ENCODE measurements around the gene SPTLC2. TPM values are rescaled to one million over a fixed set of nuclear protein-coding genes. Genes with fewer than 3 reads are reported as not detected.

Gene SPTLC2
- total and polyA plus RNA-seq, 2 of the 13 experiments (the other 11 are each of a cell fraction or from before 2014, with no cell fraction given), result 17.4 to 17.5 TPM

GRCh38 chr14:77498984-77499527 is 117.4 kb downstream of the SPTLC2 start (continued):
- TF ChIP-seq, protein P1, sequence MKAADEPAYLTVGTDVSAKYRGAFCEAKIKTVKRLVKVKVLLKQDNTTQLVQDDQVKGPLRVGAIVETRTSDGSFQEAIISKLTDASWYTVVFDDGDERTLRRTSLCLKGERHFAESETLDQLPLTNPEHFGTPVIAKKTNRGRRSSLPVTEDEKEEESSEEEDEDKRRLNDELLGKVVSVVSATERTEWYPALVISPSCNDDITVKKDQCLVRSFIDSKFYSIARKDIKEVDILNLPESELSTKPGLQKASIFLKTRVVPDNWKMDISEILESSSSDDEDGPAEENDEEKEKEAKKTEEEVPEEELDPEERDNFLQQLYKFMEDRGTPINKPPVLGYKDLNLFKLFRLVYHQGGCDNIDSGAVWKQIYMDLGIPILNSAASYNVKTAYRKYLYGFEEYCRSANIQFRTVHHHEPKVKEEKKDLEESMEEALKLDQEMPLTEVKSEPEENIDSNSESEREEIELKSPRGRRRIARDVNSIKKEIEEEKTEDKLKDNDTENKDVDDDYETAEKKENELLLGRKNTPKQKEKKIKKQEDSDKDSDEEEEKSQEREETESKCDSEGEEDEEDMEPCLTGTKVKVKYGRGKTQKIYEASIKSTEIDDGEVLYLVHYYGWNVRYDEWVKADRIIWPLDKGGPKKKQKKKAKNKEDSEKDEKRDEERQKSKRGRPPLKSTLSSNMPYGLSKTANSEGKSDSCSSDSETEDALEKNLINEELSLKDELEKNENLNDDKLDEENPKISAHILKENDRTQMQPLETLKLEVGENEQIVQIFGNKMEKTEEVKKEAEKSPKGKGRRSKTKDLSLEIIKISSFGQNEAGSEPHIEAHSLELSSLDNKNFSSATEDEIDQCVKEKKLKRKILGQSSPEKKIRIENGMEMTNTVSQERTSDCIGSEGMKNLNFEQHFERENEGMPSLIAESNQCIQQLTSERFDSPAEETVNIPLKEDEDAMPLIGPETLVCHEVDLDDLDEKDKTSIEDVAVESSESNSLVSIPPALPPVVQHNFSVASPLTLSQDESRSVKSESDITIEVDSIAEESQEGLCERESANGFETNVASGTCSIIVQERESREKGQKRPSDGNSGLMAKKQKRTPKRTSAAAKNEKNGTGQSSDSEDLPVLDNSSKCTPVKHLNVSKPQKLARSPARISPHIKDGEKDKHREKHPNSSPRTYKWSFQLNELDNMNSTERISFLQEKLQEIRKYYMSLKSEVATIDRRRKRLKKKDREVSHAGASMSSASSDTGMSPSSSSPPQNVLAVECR (CRISPR knock-in tag; IDR thresholded peaks at IDR 0.05; ENCODE audit: borderline replicate concordance), result peak; percentile 13; the same call in 1 of the 2 replicates
- TF ChIP-seq MEF2D (CRISPR knock-in tag; IDR thresholded peaks at IDR 0.05) (no peak), ZNF354B (CRISPR knock-in tag; IDR thresholded peaks at IDR 0.05) (no peak), AGO2 (optimal IDR thresholded peaks at IDR 0.05; ENCODE audit: low read depth, low read length) (peak; percentile 18), ZFYVE20 (CRISPR knock-in tag; IDR thresholded peaks at IDR 0.05; ENCODE audit: borderline replicate concordance, low read depth) (peak; percentile 23; the same call in 1 of the 2 replicates), MEIS1 (CRISPR knock-in tag; IDR thresholded peaks at IDR 0.05; ENCODE audit: borderline replicate concordance) (peak; percentile 13; the same call in 1 of the 2 replicates), CBX2 (IDR thresholded peaks at IDR 0.05; ENCODE audit: low read depth, low read length) (no peak), CBX2 (CRISPR knock-in tag; IDR thresholded peaks at IDR 0.05; ENCODE audit: low read depth) (0 out of 2 replicates have a peak, but pooled peaks have one; percentile 35), SALL1 (CRISPR knock-in tag; IDR thresholded peaks at IDR 0.05) (peak; percentile 68), ZNF235 (CRISPR knock-in tag; IDR thresholded peaks at IDR 0.05; ENCODE audit: borderline replicate concordance) (no peak), ARID3A (IDR thresholded peaks at IDR 0.05; ENCODE audit: low read depth, low read length) (no peak), NRL (CRISPR knock-in tag; IDR thresholded peaks at IDR 0.05; ENCODE audit: borderline replicate concordance) (no peak; the same call in 1 of the 2 replicates), NCOA5 (CRISPR knock-in tag; IDR thresholded peaks at IDR 0.05) (no peak), GPBP1L1 (CRISPR knock-in tag; IDR thresholded peaks at IDR 0.05) (no peak), HNF4G (IDR thresholded peaks at IDR 0.05; ENCODE audit: borderline replicate concordance, low read depth, low read length) (no peak), HNF4G (CRISPR knock-in tag; IDR thresholded peaks at IDR 0.05; ENCODE audit: borderline replicate concordance, low read depth) (no peak), ZNF543 (CRISPR knock-in tag; IDR thresholded peaks at IDR 0.05) (no peak; the same call in 1 of the 2 replicates)
- TF ChIP-seq, protein P2, sequence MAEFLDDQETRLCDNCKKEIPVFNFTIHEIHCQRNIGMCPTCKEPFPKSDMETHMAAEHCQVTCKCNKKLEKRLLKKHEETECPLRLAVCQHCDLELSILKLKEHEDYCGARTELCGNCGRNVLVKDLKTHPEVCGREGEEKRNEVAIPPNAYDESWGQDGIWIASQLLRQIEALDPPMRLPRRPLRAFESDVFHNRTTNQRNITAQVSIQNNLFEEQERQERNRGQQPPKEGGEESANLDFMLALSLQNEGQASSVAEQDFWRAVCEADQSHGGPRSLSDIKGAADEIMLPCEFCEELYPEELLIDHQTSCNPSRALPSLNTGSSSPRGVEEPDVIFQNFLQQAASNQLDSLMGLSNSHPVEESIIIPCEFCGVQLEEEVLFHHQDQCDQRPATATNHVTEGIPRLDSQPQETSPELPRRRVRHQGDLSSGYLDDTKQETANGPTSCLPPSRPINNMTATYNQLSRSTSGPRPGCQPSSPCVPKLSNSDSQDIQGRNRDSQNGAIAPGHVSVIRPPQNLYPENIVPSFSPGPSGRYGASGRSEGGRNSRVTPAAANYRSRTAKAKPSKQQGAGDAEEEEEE (CRISPR knock-in tag; IDR thresholded peaks at IDR 0.05; ENCODE audit: borderline replicate concordance), result no peak
